Sigmoid colon (tissue), 7 donors: ENCODE data around the gene GON4L. TPM values are rescaled to one million over a fixed set of nuclear protein-coding genes. Genes with fewer than 3 reads are reported as not detected.

Source experiments
- DNase-seq: peaks from one replicate; pipeline ENCODE4 v3.0.0-alpha.2; 2019
- H3K27ac ChIP-seq, 4 donors: fragments of 200-600 bp; sonication (generic); one replicate each; pipeline ENCODE4 v1.5.1; 2016 to 2019; ENCODE audit warnings: mild to moderate bottlenecking in 1 of 4
- H3K27me3 ChIP-seq, 3 donors: fragments of 200-600 bp; sonication (generic); one replicate each; pipeline ENCODE4 v1.5.1; 2019; ENCODE audit warnings: mild to moderate bottlenecking in 1 of 3
- H3K36me3 ChIP-seq, 4 donors: fragments of 200-600 bp; sonication (generic); one replicate each; pipeline ENCODE4 v1.5.1; 2016 to 2019
- H3K4me1 ChIP-seq, 4 donors: fragments of 200-600 bp; sonication (generic); one replicate each; pipeline ENCODE4 v1.5.1; 2017 to 2019
- H3K4me3 ChIP-seq, 4 donors: fragments of 200-600 bp; sonication (generic); one replicate each; pipeline ENCODE4 v1.5.1; 2017 to 2019; ENCODE audit warnings: mild to moderate bottlenecking in 2 of 4, moderate library complexity in 1 of 4
- H3K9me3 ChIP-seq, 4 donors: fragments of 200-600 bp in 3 of 4; sonication (generic) in 3 of 4; one replicate each; pipeline versions ENCODE4 v1.5.1 to v1.6.1; 2013 to 2019
- CTCF ChIP-seq, 4 experiments: fragments of 450-650 bp in 3 of 4; fragments of 200-600 bp in 1 of 4; IDR thresholded peaks; one replicate each; pipeline ENCODE4 v1.5.1; 2016 to 2019; ENCODE audit warnings: antibody characterized with exemption in 4 of 4, mild to moderate bottlenecking in 3 of 4, moderate library complexity in 2 of 4
- EP300 ChIP-seq, 4 donors: sonication (generic); formaldehyde crosslinking; IDR thresholded peaks; one replicate each; pipeline ENCODE4 v1.6.1; 2017; ENCODE audit warnings: antibody characterized with exemption in 4 of 4
- POLR2A ChIP-seq, 2 donors: fragments of 450-650 bp; IDR thresholded peaks; one replicate each; pipeline ENCODE4 v1.6.1; 2016; ENCODE audit warnings: antibody characterized with exemption in 2 of 2, mild to moderate bottlenecking in 2 of 2, moderate library complexity in 2 of 2
- POLR2AphosphoS5 ChIP-seq, 4 donors: sonication (generic); formaldehyde crosslinking; IDR thresholded peaks; one replicate each; pipeline ENCODE4 v1.6.1; 2017; ENCODE audit warnings: antibody characterized with exemption in 4 of 4
- WGBS, 2 donors: extraction: QIAGEN DNeasy Blood & Tissue Kit; methylation state at CpG; one replicate each; pipeline ENCODE4 v1.1.7; 2013; 5-methylcytosine and 5-hydroxymethylcytosine counted together
- intact Hi-C: fragments of 100-400 bp; cut with DNase I; formaldehyde crosslinking; loops from one replicate; pipeline ENCODE4 v1.15.1; 2023
- polyA plus RNA-seq, 3 donors: library from polyadenylated mRNA; stranded (reverse); fragments of 200-250 nt; gene quantifications; one replicate each; pipeline ENCODE4 v1.2.3, GENCODE V29; 2013
- total RNA-seq, 4 donors: library from RNA; depleted of rRNA; stranded (reverse); fragments of >200 nt; gene quantifications; one replicate each; pipeline ENCODE4 v1.1.0, GENCODE V29; 2016
- donor health status: healthy with polysubstance abuse.
- donor health status: Bipolar disorder and iron deficiency.
- donor health status: healthy.

GON4L gene
- total and polyA plus RNA-seq, 7 donors: 3.5 to 45.7 (median 25.7) TPM

- no peak for DNase-seq
- WGBS, 2 donors: 31 to 64% methylated on average over 9 of the region's 9 CpGs
- intact Hi-C loops: no loop called here
- Histone ChIP-seq H3K36me3 (peaks cover 0 to 35% (median 0%) of the 10 kb centered on the region in 4 donors), H3K4me1 (no peaks in the 10 kb centered on the region), H3K27me3 (no peaks in the 10 kb centered on the region), H3K27ac (no peak overlapping the region), H3K9me3 (no peaks in the 10 kb centered on the region), H3K4me3 (no peak overlapping the region)
- TF ChIP-seq EP300 (IDR thresholded peaks at IDR 0.05) (no peak), CTCF (IDR thresholded peaks at IDR 0.05) (no peak), POLR2AphosphoS5 (IDR thresholded peaks at IDR 0.05) (no peak), POLR2A (IDR thresholded peaks at IDR 0.05) (no peak)
These were observed 27.3 kb upstream of the GON4L start for GRCh38 chr1:155884031-155884960.

- 85 to 89% methylated on average over 2 of the region's 2 CpGs for WGBS, 2 donors
These were observed 25.8 kb upstream of the GON4L start for GRCh38 chr1:155882766-155883165.

GRCh38 chr1:155882235-155882634 is 25.2 kb upstream of the GON4L start:
- H3K9me3 ChIP-seq: no peaks in the 10 kb centered on the region
- no peak for DNase-seq
- H3K27ac ChIP-seq: no peak overlapping the region
- H3K4me3 ChIP-seq: no peak overlapping the region
- H3K36me3 ChIP-seq: peaks cover 0 to 35% (median 0%) of the 10 kb centered on the region in 4 donors
- TF ChIP-seq POLR2A (IDR thresholded peaks at IDR 0.05): no peak
- no peak for TF ChIP-seq CTCF (IDR thresholded peaks at IDR 0.05)
- TF ChIP-seq POLR2AphosphoS5 (IDR thresholded peaks at IDR 0.05): no peak
- no peak for TF ChIP-seq EP300 (IDR thresholded peaks at IDR 0.05)
- intact Hi-C loops: no loop called here
- no peaks in the 10 kb centered on the region for H3K4me1 ChIP-seq
- H3K27me3 ChIP-seq: no peaks in the 10 kb centered on the region

More at GRCh38 chr1:155882766-155883165, 25.8 kb upstream of the GON4L start:
- intact Hi-C loops: no loop called here
- no peak for DNase-seq
- Histone ChIP-seq H3K36me3 (peaks cover 0 to 35% (median 0%) of the 10 kb centered on the region in 4 donors), H3K9me3 (no peaks in the 10 kb centered on the region), H3K27me3 (no peaks in the 10 kb centered on the region), H3K27ac (no peak overlapping the region), H3K4me3 (no peak overlapping the region), H3K4me1 (no peaks in the 10 kb centered on the region)
- TF ChIP-seq POLR2AphosphoS5 (IDR thresholded peaks at IDR 0.05) (no peak), POLR2A (IDR thresholded peaks at IDR 0.05) (no peak), CTCF (IDR thresholded peaks at IDR 0.05) (no peak)

- Histone ChIP-seq H3K27ac (no peak overlapping the region), H3K4me3 (no peak overlapping the region), H3K36me3 (peaks cover 0 to 28% (median 0%) of the 10 kb centered on the region in 4 donors), H3K9me3 (no peaks in the 10 kb centered on the region), H3K4me1 (no peaks in the 10 kb centered on the region), H3K27me3 (no peaks in the 10 kb centered on the region)
- no peak for TF ChIP-seq EP300 (IDR thresholded peaks at IDR 0.05)
- no peak for TF ChIP-seq CTCF (IDR thresholded peaks at IDR 0.05)
- TF ChIP-seq POLR2A (IDR thresholded peaks at IDR 0.05): no peak
- TF ChIP-seq POLR2AphosphoS5 (IDR thresholded peaks at IDR 0.05): no peak
- WGBS, 2 donors: 89 to 93% methylated on average over 6 of the region's 6 CpGs
- intact Hi-C loops: no loop called here
- no peak for DNase-seq
These were observed 23.9 kb upstream of the GON4L start for GRCh38 chr1:155880950-155881349.
